ENCODE data around the gene FZR1.

The FZR1 gene

GRCh38 chr19:3474010-3474409, 32.1 kb upstream of the FZR1 start:
- DNase-seq (ENCODE audit: low read depth in 3 of 3): no peak

GRCh38 chr19:3474614-3475013, 31.5 kb upstream of the FZR1 start:
- no peak for DNase-seq (ENCODE audit: low read depth in 3 of 3)

- no peak for DNase-seq (ENCODE audit: low read depth in 3 of 3)
Measured at GRCh38 chr19:3475449-3475848, 30.7 kb upstream of the FZR1 start.

GRCh38 chr19:3476830-3477229, 29.3 kb upstream of the FZR1 start:
- DNase-seq (ENCODE audit: low read depth in 3 of 3): no peak

GRCh38 chr19:3477506-3477905, 28.6 kb upstream of the FZR1 start:
- DNase-seq (ENCODE audit: low read depth in 3 of 3): no peak

GRCh38 chr19:3477951-3478350, 28.2 kb upstream of the FZR1 start:
- no peak for DNase-seq (ENCODE audit: low read depth in 3 of 3)

- DNase-seq (ENCODE audit: low read depth in 3 of 3): no peak
Measured at GRCh38 chr19:3478409-3479176, 27.5 kb upstream of the FZR1 start.

- no peak for DNase-seq (ENCODE audit: low read depth in 3 of 3)
Measured at GRCh38 chr19:3479177-3479833, 26.8 kb upstream of the FZR1 start.

- no peak for DNase-seq (ENCODE audit: low read depth in 3 of 3)
Measured at GRCh38 chr19:3479834-3480215, 26.3 kb upstream of the FZR1 start.

- no peak for DNase-seq (ENCODE audit: low read depth in 3 of 3)
Measured at GRCh38 chr19:3480383-3481091, 25.6 kb upstream of the FZR1 start, which contains the start of gene SMIM24. SMIM24 (minus strand) TSS chr19:3480525; CDS start chr19:3480463, 62 bp downstream.

GRCh38 chr19:3481241-3482090, 24.6 kb upstream of the FZR1 start:
- no peak for DNase-seq (ENCODE audit: low read depth in 3 of 3)

- no peak for DNase-seq (ENCODE audit: low read depth in 3 of 3)
Measured at GRCh38 chr19:3482507-3483225, 23.4 kb upstream of the FZR1 start.

GRCh38 chr19:3483226-3483628, 22.9 kb upstream of the FZR1 start, which contains the start of gene SMIM44:
SMIM44 (minus strand) TSS chr19:3483441; CDS start chr19:3483403, 38 bp downstream.
- no peak for DNase-seq (ENCODE audit: low read depth in 3 of 3)

GRCh38 chr19:3491396-3492119, 14.6 kb upstream of the FZR1 start:
- DNase-seq (ENCODE audit: low read depth in 3 of 3): no peak

GRCh38 chr19:3492131-3492839, 13.8 kb upstream of the FZR1 start:
- DNase-seq (ENCODE audit: low read depth in 3 of 3): no peak

GRCh38 chr19:3492919-3493318, 13.2 kb upstream of the FZR1 start:
- DNase-seq (ENCODE audit: low read depth in 3 of 3): no peak

- DNase-seq (ENCODE audit: low read depth in 3 of 3): no peak
Measured at GRCh38 chr19:3493651-3494050, 12.5 kb upstream of the FZR1 start.

- no peak for DNase-seq (ENCODE audit: low read depth in 3 of 3)
Measured at GRCh38 chr19:3494051-3494450, 12.1 kb upstream of the FZR1 start.

- DNase-seq (ENCODE audit: low read depth in 3 of 3): peak in 2 of 3 experiments; percentile 40 to 50
Measured at GRCh38 chr19:3494559-3494958, 11.6 kb upstream of the FZR1 start.
